Ishikawa (cell line): ENCODE measurements around the gene MMS19.

Experiments used
- EGR1 ChIP-seq: IDR thresholded peaks from 2 replicates; pipeline ENCODE4 v1.6.1; 2012
- REST ChIP-seq: IDR thresholded peaks from 2 replicates; pipeline ENCODE4 v1.6.1; 2012; ENCODE audit warnings: low read depth, mild to moderate bottlenecking
- TAF1 ChIP-seq: IDR thresholded peaks from 2 replicates; pipeline ENCODE4 v1.6.1; 2012; ENCODE audit warnings: low read depth, mild to moderate bottlenecking

GRCh38 chr10:97522071-97522470 is 23.8 kb upstream of the MMS19 start:
- TF ChIP-seq REST (no peak), EGR1 (no peak), TAF1 (no peak)
